Measurements from ENCODE around the gene AJM1. TPM values are rescaled to one million over a fixed set of nuclear protein-coding genes. Genes with fewer than 3 reads are reported as not detected.

AJM1 gene
- total RNA-seq, 1 donor from 2014 or later = 3.3 TPM

GRCh38 chr9:136825295-136826187 is 16.7 kb upstream of the AJM1 start:
- no peak for FAIRE-seq
- peaks cover 6% of the 10 kb centered on the region for H3K36me3 Mint-ChIP-seq (ENCODE audit: low read depth, unreplicated experiment)
- H3K9ac ChIP-seq (ENCODE audit: low read length) = no peak overlapping the region
- H3K27me3 ChIP-seq (ENCODE audit: insufficient read depth, low read length) = no peaks in the 10 kb centered on the region
- no peaks in the 10 kb centered on the region for H3K9me3 ChIP-seq (ENCODE audit: insufficient read depth, low read depth, low read length)
- H3K27ac Mint-ChIP-seq (ENCODE audit: unreplicated experiment) = no peak overlapping the region
- H3K27ac ChIP-seq (ENCODE audit: low read depth, low read length) = no peak overlapping the region
- H3K4me2 ChIP-seq (ENCODE audit: low read length) = no peak overlapping the region
- DNase-seq (ENCODE audit: low read depth) = no peak
- no peak overlapping the region for H3K4me3 Mint-ChIP-seq (ENCODE audit: unreplicated experiment)
- H4K20me1 ChIP-seq (ENCODE audit: insufficient read depth, low read length) = peaks cover 32% of the 10 kb centered on the region
- peaks cover 12% of the 10 kb centered on the region for H3K4me1 ChIP-seq (ENCODE audit: insufficient read depth, low read length)
- TF ChIP-seq EZH2 (IDR thresholded peaks at IDR 0.05; ENCODE audit: insufficient read depth, low read length) (no peak), CTCF (IDR thresholded peaks at IDR 0.05; ENCODE audit: insufficient read depth, low read depth, low read length) (no peak)
- no peak overlapping the region for H3K4me3 ChIP-seq (ENCODE audit: insufficient read depth, low read depth, low read length)
- peaks cover 29% of the 10 kb centered on the region for H3K79me2 ChIP-seq (ENCODE audit: insufficient read depth, low read length)
- no peaks in the 10 kb centered on the region for H3K27me3 Mint-ChIP-seq (ENCODE audit: low read depth, unreplicated experiment)
- no peaks in the 10 kb centered on the region for H3K4me1 Mint-ChIP-seq (ENCODE audit: low read depth, unreplicated experiment)
- peaks cover 4% of the 10 kb centered on the region for H3K36me3 ChIP-seq (ENCODE audit: insufficient read depth, low read length)
- no peaks in the 10 kb centered on the region for H3K9me3 Mint-ChIP-seq (ENCODE audit: unreplicated experiment)
- no peak overlapping the region for H2AFZ ChIP-seq (ENCODE audit: low read depth, low read length)

DNA sequence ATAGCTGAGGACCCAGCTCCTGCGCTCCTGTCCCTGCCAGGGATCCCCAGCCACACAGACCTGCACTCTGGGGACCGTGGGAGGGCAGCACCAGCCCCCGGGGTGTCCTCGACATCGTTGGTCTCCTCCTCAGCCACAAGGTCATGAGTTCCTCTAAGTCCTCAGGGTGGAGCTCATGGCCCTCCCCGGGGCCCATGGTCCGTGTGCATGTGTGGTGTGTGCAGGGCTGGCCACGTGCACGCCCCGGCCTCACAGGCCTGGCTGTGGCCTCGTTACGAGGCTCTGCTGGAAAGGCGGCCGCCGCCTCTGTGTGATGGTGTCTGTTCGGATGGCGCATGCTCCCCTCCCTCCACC is 16.1 kb upstream of the AJM1 start:
- DNase-seq (ENCODE audit: low read depth) = no peak
- no peak overlapping the region for H3K27ac Mint-ChIP-seq (ENCODE audit: unreplicated experiment)
- no peak for FAIRE-seq

More for the DNA sequence above, 16.1 kb upstream of the AJM1 start:
- no peak overlapping the region for H3K4me2 ChIP-seq (ENCODE audit: low read length)
- H3K27me3 ChIP-seq (ENCODE audit: insufficient read depth, low read length) = no peaks in the 10 kb centered on the region
- no peak for TF ChIP-seq EZH2 (IDR thresholded peaks at IDR 0.05; ENCODE audit: insufficient read depth, low read length)
- TF ChIP-seq CTCF (IDR thresholded peaks at IDR 0.05; ENCODE audit: insufficient read depth, low read depth, low read length) = no peak
- Mint-ChIP-seq H3K27me3 (ENCODE audit: low read depth, unreplicated experiment) (no peaks in the 10 kb centered on the region), H3K4me1 (ENCODE audit: low read depth, unreplicated experiment) (no peaks in the 10 kb centered on the region), H3K9me3 (ENCODE audit: unreplicated experiment) (no peaks in the 10 kb centered on the region), H3K4me3 (ENCODE audit: unreplicated experiment) (no peak overlapping the region), H3K36me3 (ENCODE audit: low read depth, unreplicated experiment) (peaks cover 6% of the 10 kb centered on the region)
- peaks cover 8% of the 10 kb centered on the region for H3K4me1 ChIP-seq (ENCODE audit: insufficient read depth, low read length)
- H3K79me2 ChIP-seq (ENCODE audit: insufficient read depth, low read length) = peaks cover 24% of the 10 kb centered on the region
- no peaks in the 10 kb centered on the region for H3K9me3 ChIP-seq (ENCODE audit: insufficient read depth, low read depth, low read length)
- no peak overlapping the region for H2AFZ ChIP-seq (ENCODE audit: low read depth, low read length)
- peaks cover 4% of the 10 kb centered on the region for H3K36me3 ChIP-seq (ENCODE audit: insufficient read depth, low read length)
- H4K20me1 ChIP-seq (ENCODE audit: insufficient read depth, low read length) = peaks cover 29% of the 10 kb centered on the region
- H3K27ac ChIP-seq (ENCODE audit: low read depth, low read length) = no peak overlapping the region
- H3K4me3 ChIP-seq (ENCODE audit: insufficient read depth, low read depth, low read length) = no peak overlapping the region
- no peak overlapping the region for H3K9ac ChIP-seq (ENCODE audit: low read length)

Measured in astrocyte (in vitro differentiated cells and primary cell).